Fibroblast of mammary gland (primary cell): ENCODE results near the gene CASQ2.

Experiments used
- DNase-seq: peaks from one replicate; pipeline ENCODE4 v3.0.0-alpha.2; 2010; ENCODE audit warnings: low read depth
- H3K4me3 ChIP-seq: 2 replicates; pipeline ENCODE4 v1.5.1; 2011; ENCODE audit warnings: low read depth, mild to moderate bottlenecking, low read length, moderate library complexity; ENCODE audit not compliant: control insufficient read depth
- CTCF ChIP-seq: conservative IDR thresholded peaks from 2 replicates; pipeline ENCODE4 v1.5.1; 2011; ENCODE audit warnings: low read depth, low read length, inconsistent platforms; ENCODE audit not compliant: control insufficient read depth, insufficient read depth

CASQ2 gene

GRCh38 chr1:115694805-115695204 lies 73.7 kb downstream of the CASQ2 start:
- no peak overlapping the region for H3K4me3 ChIP-seq
- DNase-seq = no peak
- TF ChIP-seq CTCF = no peak

- no peak for TF ChIP-seq CTCF
- H3K4me3 ChIP-seq = no peak overlapping the region
- DNase-seq = no peak
These were observed 76.3 kb downstream of the CASQ2 start for GRCh38 chr1:115692224-115692623.

- no peak for TF ChIP-seq CTCF
- DNase-seq = no peak
- no peak overlapping the region for H3K4me3 ChIP-seq
These were observed 77.5 kb downstream of the CASQ2 start for GRCh38 chr1:115690972-115691371.

- H3K4me3 ChIP-seq = no peak overlapping the region
- DNase-seq = no peak
- TF ChIP-seq CTCF = no peak
These were observed 80.8 kb downstream of the CASQ2 start for GRCh38 chr1:115687744-115688143.

GRCh38 chr1:115685029-115685705 lies 83.3 kb downstream of the CASQ2 start:
- TF ChIP-seq CTCF = no peak
- no peak overlapping the region for H3K4me3 ChIP-seq
- DNase-seq = no peak

GRCh38 chr1:115682792-115683191 lies 85.7 kb downstream of the CASQ2 start:
- no peak for DNase-seq
- H3K4me3 ChIP-seq = no peak overlapping the region
- TF ChIP-seq CTCF = no peak

- no peak for TF ChIP-seq CTCF
- DNase-seq = no peak
- H3K4me3 ChIP-seq = no peak overlapping the region
These were observed 87.8 kb downstream of the CASQ2 start for GRCh38 chr1:115680730-115681111.
